Measurements from ENCODE around the gene MARK3. TPM values are rescaled to one million over a fixed set of nuclear protein-coding genes. Genes with fewer than 3 reads are reported as not detected.
"Not testable (repeated sequence)": the region's sequence is repeated elsewhere in the genome, so short reads cannot be mapped to it uniquely, and the experiment has no call there.

MARK3 gene
- total RNA-seq, 1 experiment from 2014 or later: 78.0 TPM

- peaks cover 66% of the 10 kb centered on the region for H3K4me1 ChIP-seq
- Mint-ChIP-seq H3K4me3 (ENCODE audit: unreplicated experiment) (peak overlapping the region; percentile 51), H3K9me3 (ENCODE audit: unreplicated experiment) (no peaks in the 10 kb centered on the region), H3K4me1 (ENCODE audit: low read depth, unreplicated experiment) (peaks cover 42% of the 10 kb centered on the region), H3K27ac (ENCODE audit: unreplicated experiment) (peak overlapping the region; percentile 84), H3K27me3 (ENCODE audit: insufficient read depth, unreplicated experiment) (no peaks in the 10 kb centered on the region), H3K36me3 (ENCODE audit: insufficient read depth, unreplicated experiment) (peaks cover 47% of the 10 kb centered on the region)
- no peak for TF ChIP-seq CTCF (IDR thresholded peaks at IDR 0.05; ENCODE audit: insufficient read depth in 1 of 2, low read depth in 1 of 2, low read length in 1 of 2, severe bottlenecking in 1 of 2, unreplicated experiment in 1 of 2)
- H3K36me3 ChIP-seq (ENCODE audit: control insufficient read depth, insufficient read depth, low read length): peaks cover 9% of the 10 kb centered on the region
- POLR2A ChIA-PET: interaction anchor here (0.5 to 0.6 kb wide), 2 partner anchors 41 to 940 kb away, joined by 3 to 10 read pairs; no protein-coding TSS in a partner anchor
- H3K27me3 ChIP-seq (replicated peaks; ENCODE audit: control insufficient read depth, insufficient read depth, low read length): no peaks in the 10 kb centered on the region
- CTCF ChIA-PET: no interaction called here
- TSS peak; percentile 39 for BruUV-seq (replicated peaks)
- DNase-seq: no peak
- no peak overlapping the region for H3K4me3 ChIP-seq (ENCODE audit: low read depth, low read length)
- no peaks in the 10 kb centered on the region for H3K9me3 ChIP-seq
- intact Hi-C loops (cut with micrococcal nuclease; ENCODE audit: unreplicated experiment): no loop called here
These were observed 138.3 kb downstream of the MARK3 start for GRCh38 chr14:103523575-103523954.

- no peak for DNase-seq
- peaks cover 62% of the 10 kb centered on the region for H3K4me1 ChIP-seq
- H3K36me3 ChIP-seq (ENCODE audit: control insufficient read depth, insufficient read depth, low read length): peaks cover 5% of the 10 kb centered on the region
- intact Hi-C loops (cut with micrococcal nuclease; ENCODE audit: unreplicated experiment): no loop called here
- no peaks in the 10 kb centered on the region for H3K27me3 Mint-ChIP-seq (ENCODE audit: insufficient read depth, unreplicated experiment)
- H3K4me3 Mint-ChIP-seq (ENCODE audit: unreplicated experiment): peak overlapping the region; percentile 51
- CTCF ChIA-PET: no interaction called here
- no peaks in the 10 kb centered on the region for H3K27me3 ChIP-seq (replicated peaks; ENCODE audit: control insufficient read depth, insufficient read depth, low read length)
- POLR2A ChIA-PET: interaction anchor here (0.6 kb wide), 1 partner anchor 40 kb away, joined by 10 read pairs; no protein-coding TSS in a partner anchor
- BruUV-seq (replicated peaks): no TSS peak
- peak overlapping the region; percentile 13 for H3K4me3 ChIP-seq (ENCODE audit: low read depth, low read length)
- H3K4me1 Mint-ChIP-seq (ENCODE audit: low read depth, unreplicated experiment): peaks cover 35% of the 10 kb centered on the region
- H3K27ac Mint-ChIP-seq (ENCODE audit: unreplicated experiment): peak overlapping the region; percentile 84
- no peaks in the 10 kb centered on the region for H3K9me3 ChIP-seq
- peaks cover 42% of the 10 kb centered on the region for H3K36me3 Mint-ChIP-seq (ENCODE audit: insufficient read depth, unreplicated experiment)
- no peak for TF ChIP-seq CTCF (IDR thresholded peaks at IDR 0.05; ENCODE audit: insufficient read depth in 1 of 2, low read depth in 1 of 2, low read length in 1 of 2, severe bottlenecking in 1 of 2, unreplicated experiment in 1 of 2)
- H3K9me3 Mint-ChIP-seq (ENCODE audit: unreplicated experiment): no peaks in the 10 kb centered on the region
These were observed 139.1 kb downstream of the MARK3 start for GRCh38 chr14:103524002-103524935.

- H3K4me3 ChIP-seq (ENCODE audit: low read depth, low read length); H3K36me3 ChIP-seq (ENCODE audit: control insufficient read depth, insufficient read depth, low read length); H3K27me3 ChIP-seq (replicated peaks; ENCODE audit: control insufficient read depth, insufficient read depth, low read length); H3K9me3 ChIP-seq; intact Hi-C loops (cut with micrococcal nuclease; ENCODE audit: unreplicated experiment); POLR2A ChIA-PET; H3K9me3 Mint-ChIP-seq (ENCODE audit: unreplicated experiment); H3K27me3 Mint-ChIP-seq (ENCODE audit: insufficient read depth, unreplicated experiment); BruUV-seq (replicated peaks); CTCF ChIA-PET: not testable (repeated sequence)
- Mint-ChIP-seq H3K4me3 (ENCODE audit: unreplicated experiment) (peak overlapping the region; percentile 51), H3K36me3 (ENCODE audit: insufficient read depth, unreplicated experiment) (peaks cover 38% of the 10 kb centered on the region), H3K27ac (ENCODE audit: unreplicated experiment) (peak overlapping the region; percentile 84), H3K4me1 (ENCODE audit: low read depth, unreplicated experiment) (peaks cover 35% of the 10 kb centered on the region)
- DNase-seq: peak; percentile 75 to 85
- H3K4me1 ChIP-seq: peaks cover 68% of the 10 kb centered on the region
These were observed 140.4 kb downstream of the MARK3 start for GRCh38 chr14:103525430-103526246.

All from Caco-2 (cell line).